HepG2 (cell line): ENCODE measurements around the gene CAMKMT. TPM values are rescaled to one million over a fixed set of nuclear protein-coding genes. Genes with fewer than 3 reads are reported as not detected.

ENCODE experiments used
- ATAC-seq: fragments of 200-7000 bp; cut with Tn5 transposase; 3 replicates; pipeline ENCODE4 v1.9.1; 2020; ENCODE audit warnings: mild to moderate bottlenecking, moderate library complexity
- BruUV-seq: library from RNA; stranded (reverse); fragments of 400-500 nt; replicated peaks from 2 replicates; lab custom pipeline; 2021; lab: Mats Ljungman, UMichigan
- CTCF ChIA-PET: fragments of 300-600 bp; formaldehyde crosslinking; extraction: SDS; loops from one replicate; lab custom pipeline; 2021; ENCODE audit warnings: low total read pairs, inconsistent platforms, low intra/inter-chr PET ratio; lab: Yijun Ruan, JAX
- POLR2A ChIA-PET: fragments of 350-600 bp; sonication (Branson Sonifier 250); formaldehyde crosslinking; loops from one replicate; lab custom pipeline; 2020; ENCODE audit warnings: antibody characterized with exemption, inconsistent platforms; lab: Yijun Ruan, JAX
- DNase-seq: peaks from one replicate; pipeline ENCODE4 v3.0.0-alpha.2; 2015; ENCODE audit warnings: low spot score
- FAIRE-seq: peaks from 3 replicates; lab custom pipeline; 2011; peaks lifted over from hg19 to GRCh38; lab: Jason Lieb, UNC
- H2AFZ ChIP-seq: one replicate; pipeline ENCODE4 v1.6.1; 2011; ENCODE audit warnings: low read length, inconsistent platforms
- H3K27ac ChIP-seq: fragments of 300-600 bp; 3 replicates; pipeline ENCODE4 v1.8.0; 2011; ENCODE audit warnings: mixed run types, mild to moderate bottlenecking, mixed read lengths, low read length, inconsistent platforms; ENCODE audit not compliant: insufficient read depth; ENCODE audit errors: extremely low read length
- H3K27me3 ChIP-seq, 2 experiments: fragments of 200-600 bp in 1 of 2; 2 replicates in 1 of 2; 3 replicates in 1 of 2; pipeline versions ENCODE4 v1.6.0 to v1.8.0; 2011; ENCODE audit warnings: low read length in 2 of 2, mild to moderate bottlenecking in 2 of 2, moderate library complexity in 2 of 2, inconsistent platforms in 1 of 2; ENCODE audit not compliant: insufficient read depth in 2 of 2, control insufficient read depth in 1 of 2
- H3K36me3 ChIP-seq, 2 experiments: fragments of 200-600 bp in 1 of 2; replicated peaks in 1 of 2; 2 replicates in 1 of 2; 3 replicates in 1 of 2; pipeline versions ENCODE4 v1.5.1 to v1.8.0; 2011; ENCODE audit warnings: low read length in 2 of 2, inconsistent platforms in 1 of 2; ENCODE audit not compliant: insufficient read depth in 2 of 2, control insufficient read depth in 1 of 2
- H3K4me1 ChIP-seq: 2 replicates; pipeline ENCODE4 v1.5.1; 2012; ENCODE audit warnings: low read length, inconsistent platforms; ENCODE audit not compliant: insufficient read depth
- H3K4me2 ChIP-seq: 2 replicates; pipeline ENCODE4 v1.6.0; 2011; ENCODE audit warnings: low read depth, low read length, inconsistent platforms
- H3K4me3 ChIP-seq, 3 experiments: fragments of 200-600 bp in 1 of 3; sonication (generic), shearing (Covaris generic) in 1 of 3; replicated peaks in 1 of 3; 2 replicates each; pipeline ENCODE4 v1.5.1; 2011 to 2016; ENCODE audit warnings: low read length in 3 of 3, inconsistent platforms in 2 of 3, low read depth in 2 of 3, mild to moderate bottlenecking in 2 of 3, control low read depth in 1 of 3, mixed read lengths in 1 of 3; ENCODE audit not compliant: insufficient read depth in 1 of 3
- H3K79me2 ChIP-seq: one replicate; pipeline ENCODE4 v1.6.1; 2011; ENCODE audit warnings: low read length, inconsistent platforms; ENCODE audit not compliant: insufficient read depth
- H3K9ac ChIP-seq: 2 replicates; pipeline ENCODE4 v1.6.0; 2011; ENCODE audit warnings: mild to moderate bottlenecking, low read depth, low read length, inconsistent platforms; ENCODE audit not compliant: insufficient read depth
- H3K9me3 ChIP-seq: 2 replicates; pipeline ENCODE4 v1.5.1; 2012; ENCODE audit warnings: mild to moderate bottlenecking, low read length
- H4K20me1 ChIP-seq: 2 replicates; pipeline ENCODE4 v1.6.0; 2011; ENCODE audit warnings: inconsistent platforms, mild to moderate bottlenecking, low read length, moderate library complexity; ENCODE audit not compliant: insufficient read depth
- CREB1 ChIP-seq, 2 experiments: fragments of 450-650 bp in 1 of 2; IDR thresholded peaks; 2 replicates each; pipeline ENCODE4 v1.6.1; 2016 to 2017; ENCODE audit warnings: control low read depth in 1 of 2, mild to moderate bottlenecking in 1 of 2, missing compliant biosample characterization in 1 of 2, missing genetic modification characterization in 1 of 2
- HNF4G ChIP-seq, 2 experiments: sonication (generic) in 1 of 2; formaldehyde crosslinking in 1 of 2; IDR thresholded peaks; 2 replicates each; pipeline versions ENCODE4 v1.4.0 to v1.6.1; 2011 to 2020; ENCODE audit warnings: borderline replicate concordance in 2 of 2, low read depth in 2 of 2, mild to moderate bottlenecking in 2 of 2, low read length in 1 of 2, missing genetic modification reagents in 1 of 2, moderate library complexity in 1 of 2
- KAT2B ChIP-seq: fragments of 150-350 bp; IDR thresholded peaks from 2 replicates; pipeline ENCODE4 v1.6.1; 2014; ENCODE audit warnings: low read depth, low read length, borderline replicate concordance
- KLF16 ChIP-seq, 2 experiments: sonication (generic) in 1 of 2; formaldehyde crosslinking in 1 of 2; IDR thresholded peaks; 2 replicates each; pipeline versions ENCODE4 v1.6.1 to v1.8.0; 2016 to 2023; ENCODE audit warnings: missing genetic modification reagents in 2 of 2, missing compliant biosample characterization in 1 of 2
- MED8 ChIP-seq: sonication (generic); formaldehyde crosslinking; IDR thresholded peaks from 2 replicates; pipeline ENCODE4 v1.8.1; 2023; ENCODE audit warnings: mild to moderate bottlenecking, missing genetic modification reagents; ENCODE audit not compliant: insufficient replicate concordance
- MXI1 ChIP-seq: IDR thresholded peaks from 3 replicates; pipeline ENCODE4 v1.6.1; 2012; ENCODE audit warnings: low read depth, low read length, inconsistent platforms, borderline replicate concordance
- NCOA1 ChIP-seq: sonication (generic); formaldehyde crosslinking; IDR thresholded peaks from 2 replicates; pipeline ENCODE4 v1.9.0; 2021; ENCODE audit warnings: missing genetic modification reagents
- RFXANK ChIP-seq: IDR thresholded peaks from 2 replicates; pipeline ENCODE4 v1.6.1; 2016
- SAP130 ChIP-seq: IDR thresholded peaks from 2 replicates; pipeline ENCODE4 v1.6.1; 2016; ENCODE audit warnings: low read depth
- SIX4 ChIP-seq: sonication (generic); formaldehyde crosslinking; IDR thresholded peaks from 2 replicates; pipeline ENCODE4 v1.4.0; 2020; ENCODE audit warnings: missing genetic modification reagents
- ZBTB42 ChIP-seq: sonication (generic); formaldehyde crosslinking; IDR thresholded peaks from 2 replicates; pipeline ENCODE4 v1.5.0; 2020; ENCODE audit warnings: mild to moderate bottlenecking, missing genetic modification reagents
- ZBTB7A ChIP-seq: sonication (generic); formaldehyde crosslinking; IDR thresholded peaks from 2 replicates; pipeline ENCODE4 v1.8.0; 2022; ENCODE audit warnings: mild to moderate bottlenecking, missing genetic modification reagents
- ZNF160 ChIP-seq: sonication (generic); formaldehyde crosslinking; IDR thresholded peaks from 2 replicates; pipeline ENCODE4 v1.8.0; 2022; ENCODE audit warnings: mild to moderate bottlenecking, inconsistent platforms, missing genetic modification reagents
- ZNF296 ChIP-seq: sonication (generic); formaldehyde crosslinking; conservative IDR thresholded peaks from 2 replicates; pipeline ENCODE4 v1.5.0; 2020; ENCODE audit warnings: mild to moderate bottlenecking, missing genetic modification reagents
- ZNF713 ChIP-seq: sonication (generic); formaldehyde crosslinking; IDR thresholded peaks from 2 replicates; pipeline ENCODE4 v1.4.0; 2020; ENCODE audit warnings: mild to moderate bottlenecking, missing genetic modification reagents
- ZNF776 ChIP-seq: sonication (generic); formaldehyde crosslinking; IDR thresholded peaks from 2 replicates; pipeline ENCODE4 v1.4.0; 2020; ENCODE audit warnings: mild to moderate bottlenecking, missing genetic modification reagents
- WGBS: methylation state at CpG from one replicate; pipeline ENCODE4 v1.1.6; 2017; ENCODE audit warnings: low lambda C conversion rate; 5-methylcytosine and 5-hydroxymethylcytosine counted together
- in situ Hi-C: cut with HindIII; loops from 2 replicates; pipeline ENCODE4 v1.10.0; 2017; ENCODE audit warnings: low pct_unique_long_range_greater_than_20kb; ENCODE audit not compliant: extremely low pct_ligation_motif_present
- intact Hi-C: fragments of 100-400 bp; cut with micrococcal nuclease; formaldehyde crosslinking; loops from one replicate; pipeline ENCODE4 v1.10.0; 2022; ENCODE audit not compliant: unreplicated experiment
- polyA plus RNA-seq, 8 experiments: library from polyadenylated mRNA; depleted of rRNA in 3 of 8; stranded (reverse) in 7 of 8; unstranded in 1 of 8; fragments of >200 nt; fragmentation: Illumina TruSeq in 4 of 8; extraction: Trizol in 4 of 8; gene quantifications; 2 replicates each; pipeline versions ENCODE4 v1.2.1 to v1.2.3, GENCODE V29; 2011 to 2016; ENCODE audit warnings: low read depth in 4 of 8, missing spikeins in 1 of 8, mixed read lengths in 1 of 8; ENCODE audit not compliant: insufficient read depth in 1 of 8
- total RNA-seq, 5 experiments: library from RNA; depleted of rRNA; stranded (reverse); fragments of >200 nt; fragmentation: Illumina TruSeq; extraction: Trizol; gene quantifications; 2 replicates each; pipeline ENCODE4 v1.2.3, GENCODE V29; 2016; ENCODE audit warnings: low read depth in 1 of 5
- TF ChIP-seq, protein P1 (sequence below): sonication (generic); formaldehyde crosslinking; IDR thresholded peaks from 2 replicates; pipeline ENCODE4 v1.8.0; 2023; ENCODE audit warnings: mild to moderate bottlenecking, missing genetic modification reagents

Gene CAMKMT
- total and polyA plus RNA-seq, 2 of the 13 experiments (the other 11 are each of a cell fraction or from before 2014, with no cell fraction given): 6.9 to 20.8 TPM

DNA sequence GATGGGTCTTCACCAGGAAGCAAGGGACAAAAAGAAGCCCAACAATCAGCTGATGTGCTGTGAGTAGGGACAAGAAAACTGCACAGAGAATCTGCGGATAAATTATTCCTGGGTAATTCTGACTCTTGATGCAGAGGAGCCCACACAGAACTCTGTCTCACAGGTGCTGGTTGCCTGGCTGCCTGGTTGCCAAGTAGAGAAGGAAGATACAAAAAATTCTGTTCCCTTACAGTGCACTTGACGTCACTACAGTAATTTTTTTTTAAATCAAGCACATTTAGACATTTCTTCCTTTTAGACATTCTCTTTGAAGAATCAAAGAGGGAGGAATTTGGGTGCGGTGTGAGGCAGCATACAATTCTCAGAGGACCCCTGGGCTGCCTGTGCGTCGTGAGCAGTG lies 427.7 kb downstream of the CAMKMT start:
- no peak overlapping the region for H3K4me2 ChIP-seq
- no peak overlapping the region for H3K9ac ChIP-seq
- 44% methylated on average over 5 of the region's 5 CpGs for WGBS
- intact Hi-C loops (no loop called here), in situ Hi-C loops (no loop called here)
- no peaks in the 10 kb centered on the region for H3K9me3 ChIP-seq
- no peak overlapping the region for H2AFZ ChIP-seq
- H3K27me3 ChIP-seq: 0 out of 5 replicates have a peak, but pooled peaks cover 0 to 4% of the 10 kb centered on the region in 2 experiments
- DNase-seq: no peak
- H3K36me3 ChIP-seq: no peaks in the 10 kb centered on the region
- H4K20me1 ChIP-seq: no peaks in the 10 kb centered on the region
- no peak for FAIRE-seq
- no peak for ATAC-seq
- H3K4me3 ChIP-seq: no peak overlapping the region
- 0 out of 2 replicates have a peak, but pooled peaks have one; percentile 35 for TF ChIP-seq CREB1 (IDR thresholded peaks at IDR 0.05)
- TF ChIP-seq CREB1 (CRISPR knock-in tag; IDR thresholded peaks at IDR 0.05): no peak
- no peak for TF ChIP-seq ZBTB7A (CRISPR knock-in tag)
- TF ChIP-seq HNF4G (IDR thresholded peaks at IDR 0.05; ENCODE audit: borderline replicate concordance, low read depth, low read length): no peak
- TF ChIP-seq HNF4G (CRISPR knock-in tag; IDR thresholded peaks at IDR 0.05; ENCODE audit: borderline replicate concordance, low read depth): no peak
- ChIA-PET POLR2A (no interaction called here), CTCF (no interaction called here)
- no peaks in the 10 kb centered on the region for H3K79me2 ChIP-seq
- no peak overlapping the region for H3K27ac ChIP-seq
- no TSS peak for BruUV-seq
- H3K4me1 ChIP-seq: peaks cover 12% of the 10 kb centered on the region; the same call in 1 of the 2 replicates

DNA sequence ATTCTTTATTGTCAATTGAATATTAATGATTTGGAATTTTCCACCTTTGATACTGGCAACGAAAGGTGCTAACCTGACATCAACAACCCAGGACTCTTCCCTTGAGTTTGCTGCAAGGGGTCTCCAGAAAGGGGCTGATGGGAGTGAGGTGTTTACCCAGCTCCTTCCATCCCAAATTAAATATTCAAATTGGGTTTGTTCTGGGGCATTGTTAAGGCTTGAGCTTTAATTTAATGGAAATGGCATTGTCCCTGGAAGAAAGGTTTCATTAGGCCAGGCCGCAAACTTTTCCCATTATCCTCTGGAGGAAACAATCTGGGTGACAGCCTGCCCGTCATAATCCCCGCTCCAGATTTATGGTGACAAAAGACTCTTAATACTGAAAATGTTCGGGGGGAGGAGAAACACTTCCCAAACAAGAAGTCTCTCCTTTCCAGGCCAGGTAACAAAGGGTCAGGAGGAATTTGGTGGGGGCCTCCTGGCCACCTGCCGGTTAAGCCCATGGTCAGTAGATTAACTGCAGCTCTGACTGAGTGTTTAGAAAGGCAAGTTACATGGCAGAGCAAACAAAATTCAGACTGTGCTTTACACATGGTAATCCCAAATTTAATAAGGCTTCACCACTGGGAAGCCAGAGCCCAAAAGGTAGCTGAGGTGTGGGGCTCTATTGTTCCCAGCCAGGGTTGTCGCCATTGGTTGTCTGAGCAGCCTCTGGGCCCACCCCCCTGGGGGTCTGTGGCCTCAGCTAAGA lies 428.4 kb downstream of the CAMKMT start:
- in situ Hi-C loops (no loop called here), intact Hi-C loops (no loop called here)
- BruUV-seq: no TSS peak
- H3K9ac ChIP-seq: no peak overlapping the region
- no peaks in the 10 kb centered on the region for H3K79me2 ChIP-seq
- no peaks in the 10 kb centered on the region for H4K20me1 ChIP-seq
- H3K4me3 ChIP-seq: no peak overlapping the region
- H3K4me1 ChIP-seq: peaks cover 12% of the 10 kb centered on the region; the same call in 1 of the 2 replicates
- no peak overlapping the region for H3K4me2 ChIP-seq
- no peak overlapping the region for H3K27ac ChIP-seq
- CTCF ChIA-PET: no interaction called here
- no peak for DNase-seq
- WGBS: 54% methylated on average over 6 of the region's 7 CpGs
- no peaks in the 10 kb centered on the region for H3K36me3 ChIP-seq
- H2AFZ ChIP-seq: no peak overlapping the region
- FAIRE-seq: no peak
- POLR2A ChIA-PET: no interaction called here
- H3K27me3 ChIP-seq: 0 out of 5 replicates have a peak, but pooled peaks cover 0 to 4% of the 10 kb centered on the region in 2 experiments
- H3K9me3 ChIP-seq: no peaks in the 10 kb centered on the region
- ATAC-seq: no peak
- TF ChIP-seq ZNF160 (CRISPR knock-in tag): no peak
- TF ChIP-seq, protein P1, sequence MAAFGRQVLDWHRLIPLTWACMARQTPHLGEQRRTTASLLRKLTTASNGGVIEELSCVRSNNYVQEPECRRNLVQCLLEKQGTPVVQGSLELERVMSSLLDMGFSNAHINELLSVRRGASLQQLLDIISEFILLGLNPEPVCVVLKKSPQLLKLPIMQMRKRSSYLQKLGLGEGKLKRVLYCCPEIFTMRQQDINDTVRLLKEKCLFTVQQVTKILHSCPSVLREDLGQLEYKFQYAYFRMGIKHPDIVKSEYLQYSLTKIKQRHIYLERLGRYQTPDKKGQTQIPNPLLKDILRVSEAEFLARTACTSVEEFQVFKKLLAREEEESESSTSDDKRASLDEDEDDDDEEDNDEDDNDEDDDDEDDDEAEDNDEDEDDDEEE: no peak
- no peak for TF ChIP-seq ZNF296 (CRISPR knock-in tag)
- no peak for TF ChIP-seq MXI1
- no peak for TF ChIP-seq ZBTB42 (CRISPR knock-in tag)
- TF ChIP-seq SIX4 (CRISPR knock-in tag): no peak
- no peak for TF ChIP-seq KAT2B
- TF ChIP-seq ZNF776 (CRISPR knock-in tag): no peak
- TF ChIP-seq KLF16 (CRISPR knock-in tag; IDR thresholded peaks at IDR 0.05): no peak
- TF ChIP-seq SAP130 (CRISPR knock-in tag): no peak
- TF ChIP-seq NCOA1: no peak
- TF ChIP-seq RFXANK (CRISPR knock-in tag): no peak
- TF ChIP-seq MED8 (CRISPR knock-in tag): no peak
- no peak for TF ChIP-seq ZNF713
